ENCODE data around the gene SOAT2.

GRCh38 chr12:53115112-53115890 lies 12.0 kb downstream of the SOAT2 start:
- TF ChIP-seq POLR2A (IDR thresholded peaks at IDR 0.05), result no peak
- TF ChIP-seq CTCF (IDR thresholded peaks at IDR 0.05), result no peak

All from suprapubic skin (tissue), 3 donors.